NCI-H2196 treated with DMSO at 0.1 percent for 48 hours (cell line): Measurements from ENCODE around the gene TMEM30B.
A peak's percentile ranks its signal among the peaks of the same experiment; 100 is the strongest.

ENCODE experiments used
- DNase-seq: peaks from one replicate; lab custom pipeline; 2025; ENCODE audit not compliant: unreplicated experiment; lab: John Stamatoyannopoulos, UW

The TMEM30B gene

GRCh38 chr14:61300209-61300608 lies 19.1 kb upstream of the TMEM30B start:
- no peak for DNase-seq

GRCh38 chr14:61298824-61299223 lies 17.7 kb upstream of the TMEM30B start:
- DNase-seq, result no peak

- no peak for DNase-seq
Measured at GRCh38 chr14:61297581-61297980, 16.4 kb upstream of the TMEM30B start.

DNA sequence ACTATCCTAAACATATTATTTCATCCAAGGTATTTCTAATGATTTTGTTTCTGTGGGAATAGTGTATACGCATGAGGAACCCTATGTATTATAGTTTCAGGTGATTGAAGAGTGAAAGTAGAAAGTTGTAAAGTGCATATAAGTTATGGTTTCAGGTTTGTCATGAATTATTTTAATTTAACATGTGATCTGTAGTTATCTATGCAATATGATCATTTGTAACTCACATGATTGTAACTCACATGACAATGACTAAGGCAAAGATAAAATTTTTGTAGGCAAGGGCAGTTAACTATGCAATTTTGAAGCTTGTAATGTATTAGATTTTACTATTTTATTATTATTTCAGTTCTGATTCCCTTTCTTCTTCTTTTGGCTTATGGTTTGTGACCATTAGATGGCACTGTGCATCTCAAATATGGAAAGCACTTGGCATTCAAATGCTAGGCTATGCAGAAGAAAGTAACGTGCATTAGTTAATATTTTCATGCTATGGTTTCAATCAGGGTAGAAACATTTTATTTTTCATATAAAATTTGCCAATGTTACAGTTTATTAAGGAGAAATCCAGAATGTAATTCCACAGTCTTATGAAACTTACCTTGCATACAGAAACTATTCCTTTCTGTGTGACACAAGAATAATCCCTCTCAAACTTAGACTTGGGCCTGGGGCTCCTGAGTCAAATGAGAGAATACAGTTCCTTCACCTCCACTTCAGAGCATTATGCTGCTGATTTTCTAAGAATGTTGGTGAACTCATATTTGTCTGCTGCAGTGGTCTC lies 15.8 kb upstream of the TMEM30B start:
- DNase-seq, result peak; percentile 38

GRCh38 chr14:61296151-61296550 lies 15.0 kb upstream of the TMEM30B start:
- DNase-seq, result no peak

- DNase-seq, result no peak
Measured at GRCh38 chr14:61290701-61291100, 9.6 kb upstream of the TMEM30B start.

DNA sequence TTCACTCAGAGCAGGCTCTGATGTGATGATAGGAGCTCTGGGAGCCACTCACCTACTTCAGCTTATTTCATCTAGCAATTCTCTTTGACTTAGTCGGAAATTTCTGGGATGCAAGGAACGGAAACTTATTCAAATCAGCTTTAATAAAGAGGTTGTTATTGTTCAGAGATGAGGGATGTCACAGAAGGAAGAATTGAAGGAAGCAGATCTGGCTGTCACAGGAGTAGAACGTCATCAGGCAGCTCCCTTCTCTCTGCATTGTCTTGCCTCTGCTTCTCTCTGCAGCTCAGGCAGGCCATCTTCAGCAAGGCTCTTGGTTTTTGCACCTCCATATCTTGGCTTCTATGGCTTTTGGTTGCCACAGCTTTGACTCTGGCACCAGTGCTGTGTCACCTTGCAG lies 7.6 kb upstream of the TMEM30B start:
- DNase-seq, result no peak

DNA sequence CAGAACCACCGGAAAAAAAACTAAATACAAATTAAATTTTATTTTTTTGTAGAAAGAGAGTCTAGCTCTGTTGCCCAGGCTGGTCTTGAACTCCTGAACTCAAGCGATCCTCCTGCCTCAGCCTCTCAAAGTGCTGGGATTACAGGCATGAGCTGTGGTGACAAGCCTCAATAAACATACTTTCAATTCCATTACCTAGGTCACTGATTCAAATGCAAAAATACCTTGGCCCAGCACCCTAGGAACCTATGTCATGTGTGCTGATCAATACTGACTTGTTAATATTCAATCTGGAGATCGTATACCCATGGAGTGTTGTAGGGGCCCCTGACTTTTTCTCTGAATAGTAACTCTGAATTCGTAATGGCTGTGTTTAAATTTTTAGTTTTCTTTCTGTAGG lies 7.1 kb upstream of the TMEM30B start:
- DNase-seq, result no peak

DNA sequence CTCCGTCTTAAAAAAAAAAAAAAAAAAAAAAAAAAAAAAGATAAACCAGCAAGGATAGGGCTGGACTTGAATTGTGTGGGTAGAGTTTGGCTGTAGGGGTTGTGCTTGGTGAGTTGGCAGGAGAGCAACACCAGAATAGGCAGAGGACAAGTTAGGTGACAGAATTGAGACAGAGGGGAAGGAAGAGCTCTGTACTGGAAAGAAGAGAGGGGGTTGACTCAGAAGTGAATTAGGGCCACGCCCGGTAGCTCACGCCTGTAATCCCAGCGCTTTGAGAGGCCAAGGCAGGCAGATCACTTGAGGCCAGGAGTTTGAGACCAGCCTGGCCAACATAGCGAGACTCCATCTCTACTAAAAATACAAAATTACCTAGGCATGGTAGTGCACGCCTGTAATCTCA lies 6.1 kb upstream of the TMEM30B start:
- DNase-seq, result no peak

DNA sequence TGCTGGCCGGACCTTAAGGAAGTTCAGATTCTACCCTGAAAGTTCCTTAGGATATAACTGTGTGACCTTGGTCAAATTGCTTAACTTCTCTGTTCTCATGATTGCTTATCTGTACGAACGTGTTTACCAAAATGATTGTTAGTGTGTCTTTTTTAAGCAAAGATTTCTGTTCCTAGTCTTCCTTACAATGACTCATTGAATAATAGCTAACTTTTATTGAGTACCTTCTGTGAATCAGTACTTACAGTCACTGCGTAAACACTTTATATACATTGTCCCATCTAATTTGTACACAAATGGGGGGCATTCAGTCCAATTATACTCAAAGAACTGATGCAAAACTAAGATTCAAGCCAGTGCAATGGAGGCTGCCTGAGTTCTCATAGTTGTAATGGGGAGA lies 4.2 kb upstream of the TMEM30B start:
- DNase-seq, result no peak

- DNase-seq, result no peak
Measured at GRCh38 chr14:61284001-61284400, 2.9 kb upstream of the TMEM30B start.

DNA sequence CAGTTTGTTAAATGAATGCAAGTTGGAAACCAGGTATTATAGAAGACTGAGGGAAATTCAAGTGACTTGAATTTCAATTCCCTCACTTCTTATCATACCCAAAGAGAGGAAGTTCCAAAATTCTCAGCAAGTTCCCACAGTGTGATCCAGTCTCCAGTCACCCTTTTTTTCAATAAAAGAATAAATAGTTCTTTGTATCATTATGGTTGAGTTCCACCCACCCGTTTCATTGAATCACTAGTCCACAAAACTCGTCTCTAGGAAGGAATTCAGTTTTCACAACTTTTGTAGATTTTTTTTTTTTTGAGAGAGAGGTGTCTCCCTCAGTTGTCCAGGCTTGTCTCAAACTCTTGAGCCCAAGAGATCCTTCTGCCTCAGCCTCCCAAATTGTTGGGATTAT lies 1.6 kb upstream of the TMEM30B start:
- DNase-seq, result no peak

GRCh38 chr14:61281948-61282275 lies 774 bp upstream of the TMEM30B start:
- no peak for DNase-seq

DNA sequence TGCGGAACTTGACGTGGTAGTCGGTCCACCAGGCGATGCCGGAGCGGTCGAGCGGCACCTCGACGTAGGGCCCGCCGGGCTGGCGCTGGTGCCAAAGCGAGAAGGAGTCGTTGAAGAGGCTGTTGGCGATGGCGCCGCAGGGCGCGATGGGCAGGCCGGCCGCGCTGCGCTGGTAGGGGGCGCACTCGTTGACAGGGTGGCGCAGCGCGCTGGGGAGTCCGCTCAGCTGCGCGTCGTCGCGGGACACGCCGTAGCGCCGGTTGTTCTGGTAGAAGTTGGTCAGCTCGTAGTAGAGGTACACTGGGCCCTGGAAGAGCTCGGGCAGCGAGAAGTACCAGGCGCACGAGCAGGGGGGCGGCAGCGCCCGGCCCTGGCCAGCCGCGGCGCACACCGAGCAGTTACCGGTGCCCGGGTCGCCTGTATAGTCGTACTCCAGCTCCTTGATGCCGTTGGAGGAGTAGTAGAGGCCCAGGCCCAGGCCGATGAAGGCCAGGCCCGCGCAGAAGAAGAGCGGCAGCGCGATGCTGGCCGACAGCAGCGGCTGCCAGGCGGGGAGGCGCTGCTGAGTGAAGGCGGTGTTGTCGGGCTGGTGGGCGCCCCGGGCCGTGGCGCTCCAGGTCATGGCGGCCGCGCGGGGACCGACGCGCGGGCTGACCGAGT lies 482 bp downstream of the TMEM30B start:
- DNase-seq, result peak; percentile 47

DNA sequence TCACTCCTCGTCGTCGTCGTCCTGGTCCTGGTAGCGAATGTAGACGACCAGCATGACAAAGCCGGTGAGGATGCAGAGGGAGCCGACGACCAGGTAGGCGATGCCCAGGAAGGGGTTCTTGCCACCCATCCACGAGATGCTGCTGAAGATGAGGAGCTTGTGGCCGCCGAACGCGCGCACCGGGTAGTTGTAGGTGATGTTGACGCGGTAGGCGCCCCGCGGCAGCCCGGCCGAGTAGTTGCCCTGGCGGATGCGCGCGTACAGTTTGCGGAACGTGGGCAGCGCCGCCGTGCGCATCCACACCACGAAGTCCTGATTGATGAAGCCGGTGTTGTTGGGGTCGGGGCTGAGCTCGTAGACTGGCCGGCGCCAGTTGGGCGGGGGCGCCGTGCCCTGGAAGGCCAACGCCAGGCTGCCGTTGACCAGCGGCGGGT lies 1.0 kb downstream of the TMEM30B start:
- no peak for DNase-seq

DNA sequence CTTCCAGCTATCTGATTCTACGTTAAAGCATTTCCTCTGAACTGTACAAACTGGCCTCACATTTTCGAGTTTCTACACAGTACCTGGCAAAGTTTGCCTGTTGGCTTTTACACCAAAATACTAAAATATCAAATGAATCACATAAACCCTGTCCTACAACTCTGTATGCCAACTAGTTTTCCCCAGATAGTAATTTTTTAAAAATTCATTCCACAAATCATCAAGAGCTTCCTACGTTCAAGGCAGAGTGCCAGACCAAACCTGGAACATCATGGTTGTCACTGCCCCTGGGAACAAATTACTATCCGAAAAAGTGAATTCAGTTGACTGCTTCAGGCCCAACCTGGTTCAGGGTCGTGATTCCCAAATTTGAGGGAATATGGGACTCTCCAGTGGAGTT lies 2.1 kb downstream of the TMEM30B start:
- DNase-seq, result no peak

DNA sequence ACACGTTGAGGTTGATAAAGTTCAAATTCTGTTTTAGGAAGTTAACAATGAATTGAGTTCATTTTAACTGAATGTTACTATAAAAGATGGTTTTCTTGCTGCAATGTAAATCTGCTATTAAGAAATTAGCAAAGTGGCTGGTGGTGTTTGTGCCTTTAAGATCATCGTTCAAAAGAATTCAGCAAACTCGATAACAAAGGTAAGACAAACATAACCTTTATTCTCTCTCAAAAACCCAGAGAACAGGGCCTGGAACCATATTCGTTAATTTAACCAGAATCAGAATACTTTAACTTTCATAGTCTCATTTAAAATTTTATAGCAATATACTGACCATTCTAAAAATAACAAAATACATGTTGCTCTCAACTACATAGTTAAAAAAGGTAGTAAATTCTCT lies 3.4 kb downstream of the TMEM30B start:
- DNase-seq, result no peak

GRCh38 chr14:61277232-61277631 lies 3.9 kb downstream of the TMEM30B start:
- no peak for DNase-seq

GRCh38 chr14:61271552-61271951 lies 9.6 kb downstream of the TMEM30B start:
- DNase-seq, result no peak

GRCh38 chr14:61270714-61271113 lies 10.4 kb downstream of the TMEM30B start:
- no peak for DNase-seq

DNA sequence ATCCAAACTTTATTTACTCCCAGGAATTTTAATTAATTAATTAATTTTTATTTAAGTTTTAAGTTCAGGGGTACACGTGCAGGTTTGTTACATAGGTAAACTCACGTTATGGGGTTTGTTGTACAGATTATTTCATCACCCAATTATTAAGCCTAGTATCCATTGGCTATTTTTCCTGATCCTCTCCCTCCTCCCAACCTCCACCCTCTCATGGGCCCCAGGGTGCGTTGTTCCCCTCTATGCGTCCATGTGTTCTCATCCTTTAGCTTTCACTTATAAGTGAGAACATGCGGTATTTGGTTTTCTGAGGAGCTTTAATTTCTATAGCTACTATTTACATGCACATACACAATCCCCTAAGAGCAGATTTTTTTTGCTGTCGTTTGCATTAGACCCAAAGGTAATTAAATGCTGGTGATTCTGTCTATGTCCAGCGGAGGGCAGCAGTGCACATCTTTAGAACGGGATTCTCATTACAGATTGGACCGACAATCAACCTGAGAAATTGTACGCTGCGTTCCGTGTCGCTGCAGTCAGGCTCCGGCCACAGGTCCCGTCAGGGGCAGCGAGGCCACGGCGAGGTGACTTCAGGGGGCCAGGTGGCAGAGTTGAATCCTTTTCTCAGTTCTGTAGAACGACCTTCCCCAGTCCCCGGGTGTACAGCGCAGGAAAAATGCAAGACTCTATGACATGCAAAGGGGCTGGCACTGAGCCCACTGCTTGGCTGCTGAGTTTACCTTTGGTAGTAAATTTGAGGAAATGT lies 11.6 kb downstream of the TMEM30B start:
- DNase-seq, result peak; percentile 76

GRCh38 chr14:61268812-61269211 lies 12.3 kb downstream of the TMEM30B start:
- no peak for DNase-seq
